Measurements from ENCODE around the gene INSM1.

The INSM1 gene

GRCh38 chr20:20395087-20395486, 27.2 kb downstream of the INSM1 start:
- DNase-seq, result no peak

DNA sequence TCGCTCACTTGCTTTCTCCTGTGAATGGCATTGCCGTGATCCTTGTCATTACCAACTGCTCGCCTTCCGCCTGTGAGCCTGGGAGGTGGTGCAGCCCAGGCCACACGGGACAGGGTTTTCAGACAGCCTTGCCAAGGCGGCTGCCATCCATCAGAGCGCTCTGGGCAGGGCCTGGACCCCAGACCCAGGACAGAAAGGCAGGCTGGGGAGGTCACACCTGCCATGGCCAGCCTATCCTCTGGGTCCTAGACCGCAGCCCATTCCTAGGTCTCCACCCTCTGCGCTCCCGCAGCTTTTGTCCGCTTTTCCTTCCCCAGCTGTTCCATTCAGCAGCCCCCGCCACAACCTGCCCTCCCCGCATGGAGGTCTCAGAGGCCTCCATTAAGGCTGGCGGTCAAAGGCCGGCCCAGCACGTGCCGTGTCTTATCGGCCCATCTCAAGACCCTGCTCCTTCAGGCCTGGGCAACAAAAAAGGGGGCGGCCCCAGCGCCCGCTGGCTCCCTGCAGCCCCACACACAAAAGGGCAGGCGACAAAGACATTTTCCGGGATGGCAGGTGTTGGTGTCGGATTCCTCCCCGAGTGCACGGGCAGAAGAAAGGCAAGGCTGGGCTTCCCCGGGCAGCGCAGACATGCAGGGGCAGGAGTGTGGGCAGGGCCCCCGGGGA, 28.1 kb downstream of the INSM1 start:
- no peak for DNase-seq

- no peak for DNase-seq
These were observed 28.9 kb downstream of the INSM1 start for GRCh38 chr20:20396794-20397193.

- no peak for DNase-seq
These were observed 30.2 kb downstream of the INSM1 start for GRCh38 chr20:20398123-20398522.

DNA sequence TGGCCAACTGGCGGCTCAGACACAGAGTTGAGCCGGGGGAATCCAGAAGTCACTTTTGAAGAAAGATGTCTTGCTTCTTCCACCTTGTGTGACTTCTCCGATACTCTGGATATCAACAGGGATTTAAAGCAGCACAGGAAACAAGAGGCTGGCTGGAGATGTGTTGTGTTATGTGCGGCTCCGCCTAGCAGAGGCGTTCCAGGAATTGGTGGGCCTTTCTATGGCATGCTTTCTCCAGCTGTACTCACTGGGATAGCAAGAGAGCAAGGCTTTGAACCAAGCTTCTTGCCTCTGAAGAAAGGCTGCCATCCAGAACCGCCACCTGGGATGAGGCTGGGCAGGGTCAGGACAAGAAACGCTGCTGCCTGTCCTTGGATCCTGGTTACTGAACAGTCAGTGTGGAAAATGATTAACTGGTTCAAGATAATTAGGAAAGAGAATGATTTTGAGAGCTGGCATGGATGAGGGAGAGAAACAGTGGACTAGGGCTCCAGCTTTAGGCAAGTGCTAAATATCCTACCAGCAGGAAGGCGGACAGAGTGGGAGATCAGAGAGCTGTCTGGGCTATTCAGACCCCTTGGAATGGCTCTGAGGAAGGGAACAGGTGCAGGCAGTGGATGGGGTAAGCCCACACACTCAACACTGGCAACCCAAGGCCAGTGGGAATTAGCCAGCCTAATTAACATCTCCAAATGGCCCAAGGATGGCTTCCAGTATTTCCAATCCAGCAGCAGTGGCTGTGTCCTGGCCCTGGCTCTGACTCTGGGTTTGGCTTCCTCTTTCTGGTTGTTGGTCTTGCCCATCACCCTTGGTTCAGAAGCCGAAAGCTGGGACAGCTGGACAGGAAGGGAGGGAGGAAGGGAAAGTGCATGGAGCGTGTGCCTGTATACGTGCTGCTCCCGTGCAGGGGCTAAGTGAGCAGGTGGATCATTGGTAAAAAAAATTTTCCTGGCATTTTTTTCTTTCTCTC, 31.9 kb downstream of the INSM1 start:
- DNase-seq, result no peak

DNA sequence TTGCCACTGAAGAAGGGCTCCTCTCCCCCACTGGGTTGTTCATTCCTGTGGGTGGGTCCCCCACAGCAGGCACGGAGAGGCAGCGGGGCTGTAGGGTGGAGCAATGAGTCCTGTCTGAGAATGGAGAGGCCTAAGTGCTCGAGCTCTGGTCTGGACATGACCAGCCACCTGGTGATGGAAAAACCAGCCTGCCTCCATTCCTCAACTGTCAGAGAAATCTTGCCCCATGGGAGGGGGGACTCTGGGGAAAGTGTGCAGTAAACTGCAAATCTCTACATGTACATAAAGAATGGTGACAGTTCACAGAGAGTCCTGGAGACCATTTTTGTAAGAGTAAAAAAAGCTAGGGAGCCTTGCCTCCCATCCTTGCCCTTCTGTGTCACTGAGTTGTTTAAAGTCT, 34.1 kb downstream of the INSM1 start:
- no peak for DNase-seq

- no peak for DNase-seq
These were observed 36.7 kb downstream of the INSM1 start for GRCh38 chr20:20404633-20405032.

DNA sequence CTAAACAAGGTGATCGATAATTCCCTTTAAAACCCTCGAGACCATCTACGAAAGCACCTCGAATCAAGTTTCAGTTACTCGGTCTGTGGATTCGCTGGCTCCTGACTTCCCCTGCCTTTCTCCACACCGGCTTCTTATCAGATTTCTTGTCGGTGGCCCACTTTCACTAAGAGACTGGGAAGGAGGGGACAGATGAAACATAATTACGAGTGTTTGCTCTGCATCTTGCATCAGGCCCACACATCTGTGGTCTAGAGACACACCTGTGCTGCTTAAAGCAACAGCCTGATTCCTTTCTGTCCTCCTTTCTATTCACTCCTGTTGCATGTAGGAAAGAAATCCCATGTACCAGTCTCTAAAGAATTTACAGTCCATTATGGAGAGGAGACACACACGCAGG, 37.7 kb downstream of the INSM1 start:
- DNase-seq, result no peak

GRCh38 chr20:20406306-20406705, 38.4 kb downstream of the INSM1 start:
- no peak for DNase-seq

DNA sequence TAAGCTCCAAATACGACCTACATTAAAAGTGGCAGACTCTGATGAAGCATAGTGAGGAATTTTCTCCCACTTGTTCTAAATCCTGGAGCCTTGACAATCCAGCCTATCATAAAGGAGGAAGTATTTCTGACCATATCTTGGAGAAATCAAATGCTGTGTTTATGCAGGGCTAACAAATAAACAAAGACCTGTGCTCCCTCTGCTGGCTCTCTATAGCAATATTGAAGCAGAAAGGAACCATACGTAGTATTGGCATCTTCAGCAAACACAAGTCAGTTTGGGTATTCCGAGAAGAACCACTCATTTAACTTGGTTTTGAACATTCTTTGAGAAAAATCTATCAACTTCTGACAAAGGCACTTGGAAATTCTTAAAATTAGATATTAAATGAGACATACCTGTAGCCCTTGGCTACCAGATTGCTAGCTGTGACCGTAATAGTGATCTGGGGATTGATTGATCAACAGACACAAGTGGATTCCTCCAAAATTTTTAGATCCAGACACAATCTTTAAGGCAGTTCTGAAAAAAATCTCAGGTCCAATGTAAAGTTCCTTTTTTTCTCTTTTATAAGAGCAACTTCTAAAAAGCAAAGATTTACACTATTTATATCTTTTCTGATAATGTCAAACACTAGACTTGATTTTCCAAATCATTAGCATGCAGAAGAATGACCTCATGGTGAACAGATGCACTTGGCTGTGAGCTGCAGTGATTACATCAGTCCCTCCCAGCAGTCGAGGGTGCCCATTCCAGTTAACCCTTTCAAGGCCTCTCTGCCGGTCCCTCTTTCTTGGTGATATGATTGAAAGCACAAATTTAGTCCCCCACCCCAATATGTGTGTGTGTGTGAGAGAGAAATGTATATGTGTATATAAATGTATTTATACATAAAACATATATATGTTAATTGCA, 40.2 kb downstream of the INSM1 start:
- peak; percentile 68 for DNase-seq

- DNase-seq, result no peak
These were observed 41.4 kb downstream of the INSM1 start for GRCh38 chr20:20409331-20409730.

DNA sequence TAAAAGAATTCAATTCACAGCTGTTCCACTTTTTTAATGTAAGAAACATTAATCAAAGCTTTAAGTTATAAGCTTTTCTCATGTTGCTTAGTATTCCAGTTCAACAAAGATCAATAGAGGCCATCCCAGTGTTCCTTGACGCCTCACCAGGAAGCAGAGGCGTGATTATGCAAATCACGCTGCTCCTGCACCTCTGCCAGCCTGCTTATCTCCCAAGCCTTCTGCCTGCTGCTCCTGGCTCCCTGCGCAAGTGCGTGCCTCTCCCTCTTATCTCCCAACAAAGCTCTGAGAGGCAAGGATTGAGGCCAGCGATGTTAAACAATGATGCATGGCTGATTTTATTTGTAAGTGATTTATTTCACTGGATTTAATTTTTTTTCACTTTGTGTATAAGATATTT, 42.8 kb downstream of the INSM1 start:
- peak; percentile 94 for DNase-seq

GRCh38 chr20:20411402-20411801, 43.5 kb downstream of the INSM1 start:
- peak; percentile 70 for DNase-seq

- no peak for DNase-seq
These were observed 43.9 kb downstream of the INSM1 start for GRCh38 chr20:20411836-20412235.

GRCh38 chr20:20412750-20413149, 44.8 kb downstream of the INSM1 start:
- DNase-seq, result no peak

DNA sequence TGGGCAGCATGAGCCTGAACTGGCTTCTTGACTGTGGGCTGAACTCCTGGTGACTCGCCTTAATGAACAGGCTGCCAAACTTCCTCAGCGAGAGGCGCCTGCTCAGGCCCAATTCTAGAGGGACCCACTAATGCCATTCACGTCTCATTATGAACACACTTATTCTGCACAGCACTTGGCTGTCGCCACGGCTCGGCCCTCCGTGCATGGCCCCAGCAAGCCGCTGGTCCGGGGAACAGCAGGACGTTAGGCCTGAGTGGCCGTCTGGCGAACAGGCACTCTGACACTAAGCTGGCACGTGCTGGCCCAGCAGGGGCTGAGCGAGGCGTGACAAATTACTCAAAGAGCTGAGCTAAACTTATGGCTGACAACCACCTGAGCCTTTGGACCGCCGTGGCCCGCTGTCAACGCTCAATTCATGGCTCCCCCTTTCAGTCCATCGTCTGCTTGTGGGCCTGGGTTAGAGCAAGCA, 45.9 kb downstream of the INSM1 start:
- no peak for DNase-seq

GRCh38 chr20:20414640-20415220, 46.8 kb downstream of the INSM1 start:
- DNase-seq, result no peak

DNA sequence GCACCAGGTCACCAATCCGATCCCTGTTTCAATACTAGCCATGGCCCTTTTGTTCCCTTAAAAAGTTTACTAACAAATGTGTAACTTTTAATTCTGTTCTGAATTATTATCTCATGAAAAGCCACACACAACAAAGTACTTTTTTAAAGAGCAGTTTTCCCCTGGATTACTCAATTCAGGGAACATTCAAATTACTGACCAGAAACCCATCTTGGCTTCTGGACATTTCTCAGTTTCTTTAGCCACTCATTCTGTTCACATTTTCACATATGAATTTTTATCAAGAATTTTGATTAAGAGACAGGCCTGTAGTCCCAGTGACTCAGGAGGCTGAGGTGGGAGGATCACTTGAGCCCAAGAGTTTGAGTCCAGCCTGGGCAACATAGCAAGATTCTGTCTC, 47.4 kb downstream of the INSM1 start:
- DNase-seq, result no peak

- no peak for DNase-seq
These were observed 50.2 kb downstream of the INSM1 start for GRCh38 chr20:20417876-20418676.

Measured in DMS53 (cell line).